CD4-positive, CD25-positive, alpha-beta regulatory T cell (primary cell): ENCODE measurements around the gene RAB17. TPM values are rescaled to one million over a fixed set of nuclear protein-coding genes. Genes with fewer than 3 reads are reported as not detected.

Experiments used
- ATAC-seq, 2 donors: fragments of 150-1000 bp; cut with Tn5 transposase; one replicate each; pipeline ENCODE4 v1.10.0; 2021; ENCODE audit warnings: low read depth in 2 of 2, moderate number of reproducible peaks in 2 of 2, moderate library complexity in 1 of 2
- DNase-seq, 3 donors: peaks; one replicate each; pipeline versions ENCODE4 v3.0.0 to v3.0.0-alpha.2; 2012 to 2022; ENCODE audit warnings: mixed read lengths in 1 of 3
- H3K27ac ChIP-seq: one replicate; pipeline ENCODE4 v1.7.0; 2013; ENCODE audit warnings: mild to moderate bottlenecking, low read length; ENCODE audit not compliant: insufficient read depth, poor library complexity, severe bottlenecking
- H3K27me3 ChIP-seq: one replicate; pipeline ENCODE4 v1.7.0; 2013; ENCODE audit warnings: low read length; ENCODE audit not compliant: control insufficient read depth, insufficient read depth
- H3K36me3 ChIP-seq: one replicate; pipeline ENCODE4 v1.7.0; 2013; ENCODE audit warnings: mild to moderate bottlenecking, low read length, moderate library complexity; ENCODE audit not compliant: control insufficient read depth, insufficient read depth
- H3K4me1 ChIP-seq: 2 replicates; pipeline ENCODE4 v1.7.0; 2013; ENCODE audit warnings: mild to moderate bottlenecking, low read length; ENCODE audit not compliant: insufficient read depth, control insufficient read depth, poor library complexity, severe bottlenecking
- H3K4me3 ChIP-seq: one replicate; pipeline ENCODE4 v1.7.0; 2013; ENCODE audit warnings: low read depth, mild to moderate bottlenecking, low read length, moderate library complexity
- H3K9me3 ChIP-seq, 2 experiments: 1 replicate in 1 of 2; 2 replicates in 1 of 2; pipeline ENCODE4 v1.7.0; 2013; ENCODE audit warnings: low read length in 2 of 2, mild to moderate bottlenecking in 1 of 2, moderate library complexity in 1 of 2; ENCODE audit not compliant: control insufficient read depth in 2 of 2
- H3K27ac Mint-ChIP-seq, 3 donors: one replicate each; pipeline ENCODE4 v1.8.0; 2020 to 2022; ENCODE audit warnings: mild to moderate bottlenecking in 3 of 3, mixed read lengths in 3 of 3, moderate library complexity in 2 of 3
- H3K27me3 Mint-ChIP-seq: one replicate; pipeline ENCODE4 v1.8.0; 2022; ENCODE audit warnings: mild to moderate bottlenecking, mixed read lengths
- H3K36me3 Mint-ChIP-seq: one replicate; pipeline ENCODE4 v1.8.0; 2020; ENCODE audit warnings: mixed read lengths
- H3K4me1 Mint-ChIP-seq, 4 donors: one replicate each; pipeline ENCODE4 v1.8.0; 2020 to 2022; ENCODE audit warnings: mixed read lengths in 4 of 4, mild to moderate bottlenecking in 1 of 4
- H3K4me3 Mint-ChIP-seq, 4 donors: one replicate each; pipeline ENCODE4 v1.8.0; 2020 to 2022; ENCODE audit warnings: mild to moderate bottlenecking in 4 of 4, mixed read lengths in 4 of 4, moderate library complexity in 3 of 4
- H3K9me3 Mint-ChIP-seq, 7 donors: one replicate each; pipeline ENCODE4 v1.8.0; 2020 to 2022; ENCODE audit warnings: mixed read lengths in 7 of 7, mild to moderate bottlenecking in 3 of 7, moderate library complexity in 2 of 7
- polyA plus RNA-seq, 4 donors: library from polyadenylated mRNA; unstranded; fragments of 300-500 nt; fragmentation: Illumina TruSeq; gene quantifications; one replicate each; pipeline ENCODE4 v1.2.3, GENCODE V29; 2021
- total RNA-seq: library from RNA; stranded (reverse); gene quantifications from one replicate; pipeline ENCODE4 v1.2.3, GENCODE V29; 2022

RAB17 gene
- total and polyA plus RNA-seq, 5 donors from 2014 or later: not detected

DNA sequence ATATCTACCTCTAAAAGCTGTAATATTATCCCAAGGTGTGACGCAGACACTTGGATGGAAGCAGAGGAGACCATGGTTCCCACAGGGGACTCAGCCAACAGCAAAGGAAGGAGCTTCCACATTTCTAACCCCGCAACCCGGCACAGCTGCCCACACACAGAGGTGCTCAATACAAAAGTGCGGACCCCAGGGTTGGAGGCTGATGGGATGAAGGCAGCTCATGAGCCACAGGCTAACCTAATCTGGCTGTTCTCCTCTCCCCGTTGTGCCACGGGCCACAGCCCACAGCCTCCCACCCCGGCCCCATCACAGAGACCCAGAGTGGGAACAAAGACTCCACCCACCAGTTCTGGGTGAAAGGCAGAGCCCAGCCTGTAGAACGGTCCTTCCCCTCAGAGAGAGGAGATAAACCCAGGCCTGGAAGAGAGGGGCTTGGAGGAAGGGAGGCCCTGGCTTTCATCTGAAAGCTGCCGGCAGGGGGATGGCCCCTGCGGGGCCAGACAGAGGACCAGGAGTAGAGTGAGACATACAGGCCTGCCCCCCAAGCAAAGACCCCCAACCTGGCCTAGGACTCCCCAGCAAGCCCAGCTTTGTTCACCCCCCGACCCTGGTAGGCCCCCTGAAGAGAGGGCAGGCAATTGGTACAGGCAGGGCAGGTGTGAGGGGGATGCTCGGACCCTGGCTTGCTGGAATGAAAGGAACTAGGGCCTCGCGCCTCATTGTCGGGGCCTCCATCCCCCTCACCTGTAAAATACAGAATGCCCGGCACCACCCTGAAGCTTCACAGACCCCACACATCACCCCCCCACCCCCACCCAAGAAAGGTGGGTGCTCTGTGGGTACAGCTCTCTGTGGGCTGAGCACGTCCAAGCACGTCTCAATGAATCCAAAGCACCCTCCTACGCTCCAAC lies 6.9 kb downstream of the RAB17 start:
- Histone ChIP-seq H3K4me3 (no peak overlapping the region), H3K27ac (no peak overlapping the region), H3K4me1 (no peaks in the 10 kb centered on the region), H3K36me3 (no peaks in the 10 kb centered on the region), H3K27me3 (peaks cover 2% of the 10 kb centered on the region), H3K9me3 (no peaks in the 10 kb centered on the region)
- Mint-ChIP-seq H3K9me3 (no peaks in the 10 kb centered on the region), H3K36me3 (no peaks in the 10 kb centered on the region), H3K4me1 (peaks cover 0 to 4% (median 0%) of the 10 kb centered on the region in 4 donors), H3K27ac (no peak overlapping the region), H3K27me3 (peaks cover 17% of the 10 kb centered on the region), H3K4me3 (no peak overlapping the region)
- ATAC-seq: no peak
- no peak for DNase-seq

DNA sequence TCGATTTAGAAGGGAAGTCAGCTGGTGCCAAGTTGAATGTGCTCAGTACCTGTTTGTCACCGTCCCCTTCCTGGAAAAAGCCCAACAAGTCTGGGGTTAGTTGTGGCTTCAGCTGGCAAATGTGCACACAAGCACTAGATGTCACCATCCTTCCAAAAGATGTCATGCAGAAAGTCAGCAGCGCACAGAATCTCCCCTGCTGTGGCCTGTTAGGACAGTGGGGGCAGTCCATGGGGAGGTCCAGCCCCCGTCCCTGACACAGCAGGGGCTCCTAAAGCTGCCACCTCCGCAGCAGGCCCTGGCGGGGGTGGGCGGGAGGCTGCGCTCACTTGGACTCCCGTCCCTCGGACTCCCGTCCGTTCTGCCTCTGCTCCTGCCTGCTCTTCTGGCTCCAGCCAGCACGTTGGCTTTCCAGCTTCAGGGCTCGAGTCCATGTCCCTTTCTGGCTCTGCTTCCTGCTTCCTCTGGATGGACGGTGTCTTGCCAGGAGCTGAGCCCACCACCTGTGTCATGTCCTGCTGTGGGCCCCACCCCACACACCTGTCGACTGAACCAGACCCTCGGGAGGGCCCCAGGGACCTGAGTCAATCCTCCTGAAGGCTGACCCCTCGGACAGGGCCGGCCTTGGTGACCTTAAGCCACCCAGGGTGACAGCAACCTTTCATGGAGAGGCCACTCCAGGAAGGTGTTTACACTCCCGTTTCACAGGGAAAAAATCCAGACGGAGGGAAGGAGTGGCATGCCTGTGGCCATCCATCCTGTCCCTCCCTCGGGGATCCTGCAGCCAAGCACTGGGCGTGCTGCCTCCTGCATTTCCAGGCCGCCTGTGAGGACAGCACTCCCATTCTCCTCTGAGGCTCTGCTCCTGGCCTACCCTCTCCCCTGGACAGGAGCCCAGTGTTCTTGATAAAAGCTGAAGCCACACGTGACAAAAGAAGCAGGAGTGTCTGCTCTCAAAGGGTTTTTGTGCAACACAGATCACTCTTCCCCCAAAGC lies 8.5 kb downstream of the RAB17 start:
- no peak overlapping the region for H3K4me3 ChIP-seq

GRCh38 chr2:237581326-237581725 lies 9.2 kb downstream of the RAB17 start:
- no peaks in the 10 kb centered on the region for H3K36me3 Mint-ChIP-seq
- H3K4me1 Mint-ChIP-seq: peaks cover 0 to 6% (median 0%) of the 10 kb centered on the region in 4 donors
- no peak overlapping the region for H3K27ac ChIP-seq
- no peaks in the 10 kb centered on the region for H3K27me3 ChIP-seq
- no peak overlapping the region for H3K4me3 Mint-ChIP-seq
- H3K4me3 ChIP-seq: no peak overlapping the region
- peak overlapping the region in 1 of 3 donors; percentile 31 for H3K27ac Mint-ChIP-seq
- H3K9me3 Mint-ChIP-seq: no peaks in the 10 kb centered on the region
- no peaks in the 10 kb centered on the region for H3K9me3 ChIP-seq
- ATAC-seq (no peak), DNase-seq (no peak)
- peaks cover 14% of the 10 kb centered on the region for H3K27me3 Mint-ChIP-seq
- H3K4me1 ChIP-seq: no peaks in the 10 kb centered on the region
- H3K36me3 ChIP-seq: no peaks in the 10 kb centered on the region

More for the DNA sequence above, 8.5 kb downstream of the RAB17 start:
- Histone ChIP-seq H3K4me1 (no peaks in the 10 kb centered on the region), H3K36me3 (no peaks in the 10 kb centered on the region), H3K9me3 (no peaks in the 10 kb centered on the region), H3K27me3 (no peaks in the 10 kb centered on the region), H3K27ac (no peak overlapping the region)
- Mint-ChIP-seq H3K4me3 (no peak overlapping the region), H3K27ac (peak overlapping the region in 1 of 3 donors; percentile 31), H3K4me1 (peaks cover 0 to 6% (median 0%) of the 10 kb centered on the region in 4 donors), H3K36me3 (no peaks in the 10 kb centered on the region), H3K27me3 (peaks cover 15% of the 10 kb centered on the region), H3K9me3 (no peaks in the 10 kb centered on the region)
- ATAC-seq (peak; percentile 59 to 76), DNase-seq (peak in 2 of 3 donors; percentile 41 to 81)

- no peak overlapping the region for H3K27ac Mint-ChIP-seq
- no peaks in the 10 kb centered on the region for H3K9me3 Mint-ChIP-seq
These were observed 12.3 kb downstream of the RAB17 start for GRCh38 chr2:237577956-237578870.

GRCh38 chr2:237577458-237577857 lies 13.1 kb downstream of the RAB17 start:
- no peak for DNase-seq
- no peak overlapping the region for H3K4me3 Mint-ChIP-seq
- H3K27ac Mint-ChIP-seq: no peak overlapping the region

More at GRCh38 chr2:237577956-237578870, 12.3 kb downstream of the RAB17 start:
- H3K4me3 Mint-ChIP-seq: no peak overlapping the region
- Histone ChIP-seq H3K4me1 (no peaks in the 10 kb centered on the region), H3K9me3 (no peaks in the 10 kb centered on the region), H3K27me3 (no peaks in the 10 kb centered on the region), H3K27ac (no peak overlapping the region), H3K4me3 (no peak overlapping the region), H3K36me3 (no peaks in the 10 kb centered on the region)
- H3K36me3 Mint-ChIP-seq: no peaks in the 10 kb centered on the region
- peaks cover 16% of the 10 kb centered on the region for H3K27me3 Mint-ChIP-seq
- H3K4me1 Mint-ChIP-seq: peaks cover 0 to 6% (median 0%) of the 10 kb centered on the region in 4 donors
- ATAC-seq (no peak), DNase-seq (no peak)

GRCh38 chr2:237576974-237577373 lies 13.6 kb downstream of the RAB17 start:
- H3K36me3 Mint-ChIP-seq: no peaks in the 10 kb centered on the region
- peaks cover 11% of the 10 kb centered on the region for H3K27me3 Mint-ChIP-seq
- H3K9me3 ChIP-seq: no peaks in the 10 kb centered on the region
- peak overlapping the region in 2 of 3 donors; percentile 0 to 74 for H3K27ac Mint-ChIP-seq
- peaks cover 2% of the 10 kb centered on the region for H3K4me1 ChIP-seq
- H3K4me3 ChIP-seq: no peak overlapping the region
- no peak overlapping the region for H3K27ac ChIP-seq
- no peaks in the 10 kb centered on the region for H3K9me3 Mint-ChIP-seq
- no peaks in the 10 kb centered on the region for H3K36me3 ChIP-seq
- DNase-seq (no peak), ATAC-seq (no peak)
- H3K27me3 ChIP-seq: no peaks in the 10 kb centered on the region
- H3K4me1 Mint-ChIP-seq: peaks cover 0 to 8% (median 1%) of the 10 kb centered on the region in 4 donors
- H3K4me3 Mint-ChIP-seq: no peak overlapping the region

More at GRCh38 chr2:237577458-237577857, 13.1 kb downstream of the RAB17 start:
- no peak for ATAC-seq
- H3K4me3 ChIP-seq: no peak overlapping the region
- no peaks in the 10 kb centered on the region for H3K27me3 ChIP-seq
- Mint-ChIP-seq H3K4me1 (peaks cover 0 to 6% (median 0%) of the 10 kb centered on the region in 4 donors), H3K9me3 (no peaks in the 10 kb centered on the region), H3K36me3 (no peaks in the 10 kb centered on the region), H3K27me3 (peaks cover 11% of the 10 kb centered on the region)
- no peak overlapping the region for H3K27ac ChIP-seq
- no peaks in the 10 kb centered on the region for H3K4me1 ChIP-seq
- no peaks in the 10 kb centered on the region for H3K36me3 ChIP-seq
- no peaks in the 10 kb centered on the region for H3K9me3 ChIP-seq
